HG03342 (cell line): ENCODE measurements around the gene UNC93B1.
"Not testable (repeated sequence)": the region's sequence is repeated elsewhere in the genome, so short reads cannot be mapped to it uniquely, and the experiment has no call there.

Experiments
- ATAC-seq: cut with Tn5 transposase; IDR thresholded peaks from one replicate; pipeline ENCODE4 v1.9.1; 2021; ENCODE audit warnings: mild to moderate bottlenecking, moderate library complexity; ENCODE audit not compliant: unreplicated experiment

The UNC93B1 gene

DNA sequence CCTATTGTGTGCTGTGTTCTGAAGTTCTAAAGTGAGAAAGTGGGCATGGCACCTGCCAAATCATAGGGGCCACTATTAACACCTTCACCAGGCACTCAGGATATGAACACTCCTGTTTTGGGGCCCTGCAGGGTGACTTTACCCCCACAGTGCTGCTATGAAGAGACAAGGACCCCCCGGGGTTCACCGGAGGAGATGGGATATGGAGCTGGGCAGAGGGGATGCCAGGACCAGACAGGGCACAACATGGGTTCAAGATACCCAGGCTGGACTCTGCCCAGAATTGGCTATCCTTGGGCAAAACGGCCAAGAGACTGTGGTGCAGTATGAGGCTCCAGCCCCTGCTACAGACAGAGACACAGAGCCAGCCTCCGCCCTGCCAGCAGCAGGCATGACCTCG is 9.5 kb downstream of the UNC93B1 start:
- ATAC-seq: not testable (repeated sequence)

DNA sequence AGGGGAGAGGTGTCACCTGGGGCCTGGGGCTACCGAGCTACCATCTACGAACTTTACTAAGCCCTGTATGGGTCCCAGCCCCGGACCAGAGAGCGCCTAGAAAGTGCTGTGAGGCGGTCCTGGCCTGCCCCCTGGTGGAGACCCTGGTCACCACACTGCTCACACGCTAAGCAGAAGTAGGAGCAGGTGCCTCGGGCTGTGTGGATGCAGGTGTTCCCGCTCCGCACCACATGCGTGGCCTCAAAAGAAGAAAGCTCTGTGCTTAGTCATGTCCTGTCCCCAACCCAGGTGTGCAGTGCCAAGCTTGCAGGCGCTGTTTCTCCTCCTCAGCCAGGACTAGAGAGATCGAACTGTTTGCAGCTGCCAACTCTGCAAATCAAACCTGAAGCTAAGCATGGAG is 10.1 kb downstream of the UNC93B1 start:
- not testable (repeated sequence) for ATAC-seq

DNA sequence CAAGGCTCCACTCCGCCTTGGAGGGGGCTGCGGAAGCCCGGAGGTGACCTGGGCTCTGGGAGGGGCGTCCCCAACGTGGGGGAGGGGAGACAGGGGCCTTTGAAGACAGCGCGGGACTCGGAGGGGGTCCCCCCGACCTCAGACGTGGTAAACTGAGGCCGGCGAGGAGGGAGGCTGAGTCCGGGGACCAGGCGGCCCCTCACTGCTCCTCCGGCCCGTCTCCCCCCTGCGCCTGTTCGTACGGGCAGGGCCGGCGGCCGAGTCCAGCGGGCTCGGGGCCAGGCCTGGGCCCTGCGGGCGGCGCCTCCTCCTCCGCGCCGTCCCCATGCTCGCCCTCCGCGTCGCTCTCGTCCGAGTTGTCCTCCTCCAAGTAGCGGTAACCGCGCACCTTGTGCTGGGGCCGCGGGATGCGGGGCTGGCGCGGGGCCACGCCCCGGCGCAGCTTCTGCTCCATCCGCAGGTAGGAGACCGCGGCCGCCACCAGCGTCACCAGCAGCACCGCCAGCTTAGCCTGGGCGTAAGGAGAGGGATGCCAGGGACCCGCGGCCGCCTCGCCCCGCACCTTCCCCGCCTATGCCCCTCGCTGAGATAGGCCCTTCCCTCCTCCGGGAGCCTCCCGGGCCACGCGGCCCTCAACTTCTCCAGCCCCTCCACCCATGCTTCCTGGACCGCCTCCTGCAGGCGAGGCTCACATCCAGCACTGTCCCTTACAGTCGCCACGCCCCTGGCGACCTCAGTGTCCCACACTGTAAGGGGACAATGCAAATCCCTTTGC is 12.4 kb downstream of the UNC93B1 start:
- not testable (repeated sequence) for ATAC-seq

GRCh38 chr11:67990546-67991346 is 13.2 kb downstream of the UNC93B1 start:
- not testable (repeated sequence) for ATAC-seq

DNA sequence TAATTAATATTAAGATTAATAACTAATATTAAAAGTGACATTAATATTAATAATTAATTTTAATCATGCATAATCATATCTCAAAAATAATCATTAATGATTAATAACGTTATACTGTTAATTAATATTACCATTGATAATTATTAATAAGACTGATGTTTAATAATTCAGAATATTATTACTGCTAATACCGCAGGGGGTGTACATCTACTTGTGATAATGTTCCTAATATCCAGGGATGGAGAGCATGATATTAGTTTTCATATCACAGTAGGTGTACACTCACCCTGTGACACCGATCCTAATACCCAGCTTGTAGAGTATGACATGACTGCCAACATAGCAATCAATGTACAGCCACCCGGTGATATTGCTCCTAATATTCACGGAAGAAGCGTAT is 18.6 kb downstream of the UNC93B1 start:
- ATAC-seq: not testable (repeated sequence)

GRCh38 chr11:67983951-67984350 is 19.9 kb downstream of the UNC93B1 start:
- no peak for ATAC-seq

GRCh38 chr11:67982255-67982857 is 21.5 kb downstream of the UNC93B1 start:
- ATAC-seq: not testable (repeated sequence)

DNA sequence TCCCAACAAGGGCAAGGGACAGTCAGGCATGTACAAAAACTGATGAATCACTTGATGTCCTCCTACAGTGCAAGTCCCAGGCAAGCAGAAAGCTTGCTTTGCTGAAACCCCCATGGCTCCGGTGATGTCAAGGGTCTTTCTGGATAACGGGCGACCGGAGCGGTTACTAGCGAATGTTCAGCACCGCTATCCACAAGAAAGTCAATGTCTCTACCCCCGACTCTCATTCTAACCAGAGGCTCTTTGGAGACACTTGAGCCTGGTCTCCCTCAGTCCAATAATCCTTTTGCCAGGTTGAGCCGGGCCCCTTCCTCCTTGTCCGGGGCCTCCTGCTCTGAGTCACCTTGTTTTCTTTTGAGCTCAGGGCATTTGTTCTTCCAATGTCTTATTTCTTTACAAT is 22.7 kb downstream of the UNC93B1 start:
- not testable (repeated sequence) for ATAC-seq

DNA sequence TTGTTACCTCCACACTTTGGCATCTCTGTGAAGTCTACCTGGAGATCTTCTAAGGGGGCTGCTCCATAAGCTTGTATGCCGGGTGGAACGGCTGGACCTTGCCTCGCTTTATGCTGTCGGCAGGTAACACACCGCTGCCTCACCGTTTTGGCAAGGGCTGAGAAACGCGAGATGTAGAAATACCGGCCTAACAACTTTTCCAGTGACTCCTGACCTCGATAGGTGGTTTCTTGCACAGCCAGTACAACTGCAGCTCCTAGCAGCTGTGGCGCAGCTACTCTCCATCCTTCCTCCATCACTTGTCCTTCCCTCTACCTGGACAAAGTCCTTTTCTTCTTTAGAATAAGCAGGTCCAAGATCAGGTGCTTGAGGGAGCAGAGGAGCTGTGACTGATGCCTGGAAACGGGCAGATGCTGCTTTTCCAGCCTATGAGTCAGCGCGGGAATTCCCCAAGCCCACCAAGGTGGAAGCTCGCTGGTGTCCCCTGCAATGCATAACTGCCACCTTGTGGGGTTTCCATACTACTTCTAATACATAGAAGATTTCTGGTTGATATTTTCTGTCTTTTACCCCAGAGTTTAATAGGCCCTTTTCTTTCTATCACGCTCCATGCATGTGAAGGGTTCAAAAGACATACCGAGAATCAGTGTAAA is 25.0 kb downstream of the UNC93B1 start:
- not testable (repeated sequence) for ATAC-seq

DNA sequence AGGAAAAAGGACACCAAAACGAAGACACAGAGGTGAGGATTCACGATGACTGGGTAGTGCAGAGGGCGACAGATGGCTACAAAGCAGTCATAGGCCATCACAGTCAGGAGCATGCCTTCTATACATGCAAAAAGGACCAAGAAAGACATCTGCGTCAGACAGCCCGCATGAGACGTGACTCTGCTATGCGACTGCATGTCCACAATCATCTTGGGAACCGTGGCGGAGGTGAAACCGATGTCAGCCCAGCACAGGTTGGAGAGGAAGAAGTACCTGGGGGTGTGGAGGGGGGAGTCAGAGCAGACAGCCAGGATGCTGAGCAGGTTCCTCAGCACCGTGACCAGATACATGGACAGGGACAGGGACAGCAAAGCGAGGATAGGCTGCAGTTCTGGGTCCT is 29.2 kb downstream of the UNC93B1 start:
- not testable (repeated sequence) for ATAC-seq

GRCh38 chr11:67965830-67966348 is 38.0 kb downstream of the UNC93B1 start:
- not testable (repeated sequence) for ATAC-seq

DNA sequence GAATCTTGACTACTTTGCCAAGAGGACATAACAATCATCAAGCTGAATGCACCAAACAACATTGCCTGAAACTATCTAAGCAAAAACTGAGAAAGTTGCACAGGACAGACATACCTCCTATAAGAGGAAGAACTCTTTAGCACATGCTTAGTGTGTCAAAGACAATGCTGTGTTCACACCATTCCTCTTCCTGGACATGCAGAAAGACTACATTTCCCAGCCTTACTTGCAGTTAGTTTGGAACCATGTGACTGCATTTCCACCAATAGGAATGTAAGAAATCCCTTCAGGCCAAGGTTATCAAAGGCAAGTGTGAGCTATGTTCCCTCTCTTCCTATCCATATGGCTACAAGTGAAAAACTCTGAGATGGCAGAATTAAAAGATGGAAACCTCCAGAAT is 39.2 kb downstream of the UNC93B1 start:
- ATAC-seq: not testable (repeated sequence)

GRCh38 chr11:67963879-67964278 is 40.0 kb downstream of the UNC93B1 start:
- not testable (repeated sequence) for ATAC-seq

GRCh38 chr11:67963217-67963616 is 40.7 kb downstream of the UNC93B1 start:
- not testable (repeated sequence) for ATAC-seq

GRCh38 chr11:67956236-67956635 is 47.7 kb downstream of the UNC93B1 start:
- not testable (repeated sequence) for ATAC-seq

DNA sequence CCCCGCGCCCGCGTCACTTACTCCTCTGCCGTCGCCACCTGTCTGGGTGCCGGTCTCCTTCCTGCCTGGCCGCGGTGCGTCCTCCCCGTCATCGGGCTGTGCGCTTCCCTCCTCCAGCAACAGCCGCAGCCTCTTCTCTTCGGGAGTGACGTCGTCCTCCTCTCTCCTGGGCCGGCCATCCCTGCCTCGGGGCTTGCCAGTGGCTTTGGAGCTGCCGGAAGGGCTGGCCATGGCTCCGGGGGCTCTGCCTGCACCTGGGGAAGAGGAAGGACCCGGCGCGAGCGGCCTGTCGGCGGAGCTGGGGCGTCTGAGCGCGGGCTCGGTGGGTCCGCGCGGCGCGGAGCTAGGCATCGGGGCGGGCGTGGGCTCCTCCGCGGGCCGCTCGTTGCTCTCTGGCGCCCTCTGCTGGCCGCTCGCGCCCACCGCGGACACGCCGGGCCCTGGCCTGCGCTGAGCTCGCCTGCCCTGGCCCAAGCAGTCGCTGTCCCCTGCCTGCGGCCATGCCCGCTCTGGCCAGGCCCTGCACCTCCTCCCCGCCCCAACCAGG is 48.4 kb downstream of the UNC93B1 start:
- ATAC-seq: not testable (repeated sequence)

DNA sequence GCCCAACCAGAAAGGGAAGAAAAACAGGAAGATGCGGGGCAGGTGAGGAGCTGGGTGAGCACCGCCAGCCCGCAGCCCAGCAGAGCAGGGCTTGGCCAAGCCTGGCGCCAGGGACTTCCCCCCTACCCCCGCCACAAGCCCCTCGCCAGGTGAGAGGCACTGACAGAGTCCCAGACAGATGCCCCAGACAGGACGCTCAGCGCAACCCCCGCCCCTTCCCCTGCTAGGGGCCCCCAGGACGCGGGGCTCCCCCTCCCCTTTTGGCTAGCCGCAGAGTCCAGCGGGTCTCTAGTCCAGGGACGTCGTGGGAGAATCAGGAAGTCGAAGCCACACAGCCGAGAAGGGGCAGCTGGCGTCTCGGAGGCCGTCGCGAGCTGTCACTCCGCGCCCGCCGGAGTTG is 48.9 kb downstream of the UNC93B1 start:
- not testable (repeated sequence) for ATAC-seq

GRCh38 chr11:67954251-67954650 is 49.6 kb downstream of the UNC93B1 start:
- not testable (repeated sequence) for ATAC-seq

- not testable (repeated sequence) for ATAC-seq
Measured at GRCh38 chr11:67950705-67951104, 53.2 kb downstream of the UNC93B1 start.

- ATAC-seq: not testable (repeated sequence)
Measured at GRCh38 chr11:67947785-67948184, 56.1 kb downstream of the UNC93B1 start.
